SKM-1 (cell line): ENCODE measurements around the gene IFT122.
A peak's percentile ranks its signal among the peaks of the same experiment; 100 is the strongest.

ENCODE experiments used
- DNase-seq: peaks from one replicate; lab custom pipeline; 2025; ENCODE audit not compliant: unreplicated experiment; lab: John Stamatoyannopoulos, UW

Gene IFT122

DNA sequence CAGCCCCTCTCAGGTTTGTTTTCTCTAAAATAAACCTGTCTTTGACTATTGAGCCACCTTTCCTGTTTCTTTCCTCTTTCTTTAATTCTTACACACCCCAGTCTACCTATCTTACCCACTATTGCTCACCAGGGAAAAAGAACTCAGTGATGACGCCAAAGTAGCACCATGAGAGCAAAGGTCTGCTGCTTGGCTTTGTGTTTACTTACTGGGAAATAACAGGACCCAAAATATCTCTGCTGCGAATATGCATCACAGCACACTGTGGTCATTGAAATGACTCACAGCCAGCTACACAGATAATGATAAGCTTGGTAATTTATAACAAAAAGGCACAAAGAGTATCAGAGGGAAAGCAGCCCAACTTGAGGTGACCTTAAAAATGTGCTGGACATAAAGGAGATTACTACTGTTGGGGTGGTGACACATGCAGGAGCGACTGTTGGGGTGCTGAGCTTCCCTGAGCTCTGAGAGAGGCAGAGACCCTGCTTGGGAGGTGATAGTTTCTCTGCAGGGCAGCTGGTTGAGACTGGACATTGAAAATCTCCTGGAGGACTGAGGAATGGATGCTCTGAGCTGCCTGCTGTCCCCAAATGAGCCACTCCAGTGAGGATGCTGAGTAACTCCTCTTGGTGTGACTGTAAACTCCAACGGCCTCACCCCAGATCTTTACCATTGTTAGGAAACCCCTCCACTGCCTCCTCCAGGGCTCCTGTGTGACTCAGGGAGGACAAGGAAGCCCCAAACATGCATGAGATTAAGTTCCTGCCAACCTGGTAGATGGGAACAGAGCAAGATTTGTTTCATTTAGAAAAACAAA, 26.1 kb upstream of the IFT122 start:
- DNase-seq = no peak

DNA sequence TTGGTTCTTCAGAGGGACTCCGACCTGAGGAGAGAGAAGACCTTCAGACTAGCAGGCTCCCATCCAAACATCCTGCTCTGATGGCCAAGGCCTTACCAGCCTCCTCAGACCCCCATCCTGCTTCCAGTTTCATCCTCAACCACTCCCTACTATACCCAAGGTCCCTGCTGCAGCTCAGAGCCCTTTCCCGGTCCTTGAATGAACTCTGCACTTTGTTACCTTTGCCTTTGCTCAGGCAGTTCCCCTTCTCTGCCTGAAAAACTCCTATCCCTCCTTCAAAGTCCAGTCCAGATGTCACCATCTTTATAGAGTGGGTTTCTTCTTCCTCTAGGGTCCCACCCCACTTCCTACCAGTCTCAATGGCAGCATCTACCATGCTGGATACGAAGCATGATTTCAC, 24.6 kb upstream of the IFT122 start:
- no peak for DNase-seq

DNA sequence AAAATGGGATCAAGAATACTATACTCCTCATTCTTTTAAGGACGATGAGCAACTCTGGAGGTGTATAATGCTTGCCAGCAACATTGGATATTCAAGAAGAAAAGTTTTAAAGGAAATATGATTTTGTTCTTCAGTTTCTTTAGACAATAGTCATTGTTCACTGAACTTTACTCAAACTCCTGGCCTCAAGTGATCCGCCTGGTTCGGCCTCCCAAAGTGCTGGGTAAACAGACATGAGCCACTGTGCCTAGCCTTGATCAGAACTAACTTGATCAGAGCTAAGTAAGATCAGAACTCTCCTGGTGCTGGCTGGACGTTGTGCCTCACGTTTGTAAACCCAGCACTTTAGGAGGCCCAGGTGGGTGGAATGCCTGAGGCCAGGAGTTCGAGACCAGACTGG, 24.2 kb upstream of the IFT122 start:
- DNase-seq = no peak

DNA sequence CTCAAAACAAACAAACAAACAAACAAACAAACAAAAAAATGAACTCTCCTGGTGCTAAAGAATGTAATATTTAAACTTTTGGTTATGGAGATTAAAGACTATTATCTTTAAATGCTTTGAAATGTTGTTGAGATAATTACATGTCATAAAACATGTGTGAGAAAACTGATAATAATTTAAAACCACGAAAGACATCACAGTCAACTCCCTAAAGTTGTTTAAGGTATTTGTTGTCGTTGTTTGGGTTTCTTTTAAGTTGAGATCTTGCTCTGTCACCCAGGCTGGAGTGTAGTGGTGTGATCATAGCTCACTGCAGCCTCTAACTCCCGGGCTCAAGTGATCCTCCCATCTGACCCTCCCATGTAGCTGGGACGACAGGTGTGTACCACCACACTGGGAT, 23.6 kb upstream of the IFT122 start:
- no peak for DNase-seq

GRCh38 chr3:129417326-129417725, 22.7 kb upstream of the IFT122 start:
- no peak for DNase-seq

DNA sequence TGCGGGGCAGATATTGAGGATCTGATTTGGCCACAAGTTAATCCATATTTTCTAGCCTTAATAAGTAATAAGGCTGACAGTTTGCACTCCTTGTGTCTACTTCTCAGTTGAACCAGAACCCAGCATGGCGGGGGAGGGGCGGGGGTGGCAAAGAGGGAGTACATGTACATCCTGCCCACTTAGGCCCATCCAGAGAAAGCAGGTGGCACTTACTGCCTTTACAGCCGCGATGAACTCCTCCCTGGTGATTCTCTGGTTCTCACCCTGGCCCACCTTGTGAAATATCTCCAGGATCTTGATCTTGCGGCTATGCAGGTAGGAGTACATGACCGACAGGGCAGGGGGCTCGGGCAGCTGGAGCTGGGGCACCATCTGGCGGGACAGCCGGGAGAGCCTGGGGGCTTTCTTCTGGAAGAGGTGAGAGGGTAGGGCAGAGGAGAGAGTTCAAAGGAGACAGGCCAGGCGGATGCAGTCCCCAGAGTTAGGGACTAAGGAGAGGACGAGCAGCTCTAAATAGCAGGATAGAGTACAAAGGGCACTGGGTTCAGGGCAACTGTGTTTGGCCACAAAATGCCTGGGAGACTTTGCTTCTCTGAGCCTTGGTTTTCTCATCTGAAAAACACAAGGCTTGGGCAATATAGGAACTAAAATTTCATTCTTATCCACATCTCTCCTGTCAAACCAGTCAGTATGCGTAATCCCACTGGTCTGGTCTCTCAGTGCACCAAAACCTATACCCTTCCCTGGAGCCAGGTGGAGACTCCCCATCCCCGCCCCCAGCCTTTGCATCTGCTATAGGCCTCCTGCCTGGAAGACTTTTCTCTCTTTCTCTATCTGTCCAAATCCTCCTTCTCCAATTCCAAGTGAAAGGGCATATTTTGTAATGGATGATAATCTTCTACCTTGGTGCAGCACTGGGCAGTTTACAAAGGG, 21.7 kb upstream of the IFT122 start:
- DNase-seq = no peak

- no peak for DNase-seq
Observed at GRCh38 chr3:129419476-129419875, 20.5 kb upstream of the IFT122 start.

GRCh38 chr3:129421236-129421883, 18.7 kb upstream of the IFT122 start:
- no peak for DNase-seq

- DNase-seq = no peak
Observed at GRCh38 chr3:129421988-129422745, 17.9 kb upstream of the IFT122 start.

- DNase-seq = no peak
Observed at GRCh38 chr3:129422897-129423296, 17.1 kb upstream of the IFT122 start.

GRCh38 chr3:129424185-129424841, 15.7 kb upstream of the IFT122 start:
- DNase-seq = peak; percentile 73

DNA sequence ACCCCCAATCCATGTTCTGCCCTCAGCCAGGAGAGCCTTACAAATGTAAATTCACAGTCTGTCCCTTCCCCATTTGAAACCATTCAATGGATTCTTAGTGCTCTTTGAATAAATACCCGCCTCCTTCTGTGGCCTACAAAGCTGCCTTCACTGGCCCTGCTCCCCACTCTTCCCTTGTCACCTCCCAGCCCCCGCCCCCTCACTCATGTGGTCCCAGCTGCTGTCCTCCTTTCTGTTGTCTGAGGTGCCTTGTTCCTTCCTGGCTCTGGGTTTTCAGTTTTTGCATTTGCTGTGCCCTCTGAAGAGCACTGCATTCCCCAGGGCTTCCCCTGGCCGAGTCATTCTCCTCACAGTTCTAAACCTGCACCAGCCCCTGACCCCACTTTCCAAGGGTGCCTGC, 14.8 kb upstream of the IFT122 start:
- DNase-seq = no peak

- DNase-seq = no peak
Observed at GRCh38 chr3:129425619-129426018, 14.4 kb upstream of the IFT122 start.

- no peak for DNase-seq
Observed at GRCh38 chr3:129428007-129428375, 12.0 kb upstream of the IFT122 start.

GRCh38 chr3:129428376-129429079, 11.5 kb upstream of the IFT122 start, which contains the start of gene EFCAB12:
Gene EFCAB12, minus strand, starts transcription at chr3:129428636. Its CDS starts 148 bp downstream, at chr3:129428488.
- DNase-seq = no peak

DNA sequence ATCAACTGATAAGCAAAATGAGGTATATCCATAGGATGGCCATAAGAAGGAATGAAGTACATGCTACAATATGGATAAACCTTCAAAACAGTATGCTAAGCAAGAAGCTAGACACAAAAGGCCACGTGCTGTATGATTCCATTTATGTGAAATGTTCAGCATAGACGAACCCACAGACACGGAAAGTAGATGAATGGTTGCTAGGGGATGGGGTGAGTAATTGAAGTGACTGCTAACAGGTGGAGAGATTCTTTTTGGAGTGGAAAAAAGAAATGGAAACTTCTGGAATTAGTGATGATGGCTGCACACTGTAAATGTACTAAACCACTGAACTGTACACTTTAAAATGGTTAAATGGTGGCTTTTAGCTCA, 11.0 kb upstream of the IFT122 start:
- DNase-seq = no peak

- DNase-seq = no peak
Observed at GRCh38 chr3:129429602-129430001, 10.4 kb upstream of the IFT122 start.

DNA sequence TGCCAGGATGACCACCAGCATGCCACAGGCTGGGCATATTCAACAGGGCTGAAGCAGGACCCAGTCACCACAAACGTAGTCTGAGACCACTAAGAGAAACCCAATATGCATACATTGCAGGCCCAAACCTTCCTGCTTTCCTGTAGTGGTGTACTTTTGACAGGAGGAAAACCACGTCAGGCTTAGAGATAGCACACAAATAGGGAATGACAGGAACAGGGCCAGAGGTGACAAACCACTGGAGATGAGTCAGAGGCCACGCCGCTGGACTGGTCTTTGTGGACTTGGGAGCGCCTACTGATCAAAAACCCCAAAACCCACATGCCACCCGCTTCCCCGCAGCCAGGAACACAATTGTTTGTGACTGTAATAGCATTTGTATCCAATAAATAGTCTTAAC, 8.0 kb upstream of the IFT122 start:
- DNase-seq = no peak

DNA sequence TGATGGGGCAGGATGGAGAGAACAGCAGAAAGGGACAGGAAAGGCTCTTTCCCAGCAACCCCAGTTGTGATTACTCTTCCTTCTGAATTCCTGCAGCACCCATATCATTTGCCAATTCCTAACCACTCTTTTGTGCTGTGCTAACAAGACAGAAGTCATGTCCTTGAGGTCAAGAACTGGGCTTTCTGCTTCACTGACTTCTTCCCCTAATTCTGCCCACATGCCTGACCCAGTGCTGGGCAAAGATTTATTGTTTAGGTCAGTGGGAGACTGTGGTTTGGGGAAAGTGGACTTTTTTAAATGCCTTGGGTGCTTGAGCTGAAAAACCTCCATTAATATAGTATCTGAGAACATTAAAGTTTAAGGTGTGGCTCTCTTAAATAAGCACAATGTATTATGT, 7.4 kb upstream of the IFT122 start:
- no peak for DNase-seq

DNA sequence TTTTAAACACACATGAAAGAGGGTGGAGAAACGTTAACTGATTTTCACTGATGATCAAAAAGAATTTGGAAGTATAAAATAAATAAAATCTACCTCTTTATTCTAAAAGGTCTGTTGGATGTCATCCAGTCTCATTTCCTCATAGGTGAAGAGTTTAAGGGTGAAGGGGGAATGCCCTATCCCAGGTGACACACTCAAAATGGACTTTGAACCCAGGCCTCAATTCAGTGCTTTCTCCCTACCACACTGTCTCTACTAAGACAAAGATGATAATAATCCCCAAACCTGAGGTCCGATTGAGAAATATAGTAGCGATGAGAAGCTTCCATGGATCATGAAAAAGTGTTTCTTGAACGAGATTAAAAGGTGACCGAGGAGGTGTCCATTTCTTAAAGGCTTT, 6.5 kb upstream of the IFT122 start:
- DNase-seq = no peak
